Measurements from ENCODE around the gene CADM2.

CADM2 gene

DNA sequence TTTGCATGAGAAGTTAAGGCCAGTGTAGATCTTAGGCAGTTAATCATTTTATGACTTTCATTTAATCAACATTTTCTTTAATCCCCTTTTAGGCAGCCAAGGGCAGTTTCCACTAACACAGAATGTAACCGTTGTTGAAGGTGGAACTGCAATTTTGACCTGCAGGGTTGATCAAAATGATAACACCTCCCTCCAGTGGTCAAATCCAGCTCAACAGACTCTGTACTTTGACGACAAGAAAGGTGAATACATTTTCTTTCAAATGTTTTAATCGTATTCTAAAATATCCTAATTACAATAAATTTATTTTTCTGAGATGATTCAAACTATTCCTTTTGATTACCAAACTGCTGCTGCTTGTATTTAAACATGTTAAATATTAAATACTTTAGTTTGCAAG lies 843.2 kb downstream of the CADM2 start:
- no peak for DNase-seq (ENCODE audit: low read depth)

DNA sequence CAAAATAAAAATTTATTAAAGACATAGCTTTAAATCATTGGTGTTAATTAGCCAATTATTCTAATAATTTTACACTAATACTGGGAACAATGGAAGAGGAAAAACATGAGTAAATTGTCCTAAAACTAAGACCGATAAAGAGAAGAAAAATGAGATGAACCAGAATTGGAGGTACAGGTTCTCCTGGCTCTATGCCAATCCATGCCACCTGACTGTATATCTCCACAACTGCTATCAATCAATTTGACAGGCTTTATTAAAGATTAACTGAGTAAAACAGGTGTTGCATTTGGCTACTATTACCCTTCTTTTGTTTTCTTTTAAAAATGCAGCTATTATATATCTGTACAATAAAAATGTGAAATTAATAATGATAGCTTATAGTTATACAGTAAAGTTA lies 850.0 kb downstream of the CADM2 start:
- no peak for DNase-seq (ENCODE audit: low read depth)

DNA sequence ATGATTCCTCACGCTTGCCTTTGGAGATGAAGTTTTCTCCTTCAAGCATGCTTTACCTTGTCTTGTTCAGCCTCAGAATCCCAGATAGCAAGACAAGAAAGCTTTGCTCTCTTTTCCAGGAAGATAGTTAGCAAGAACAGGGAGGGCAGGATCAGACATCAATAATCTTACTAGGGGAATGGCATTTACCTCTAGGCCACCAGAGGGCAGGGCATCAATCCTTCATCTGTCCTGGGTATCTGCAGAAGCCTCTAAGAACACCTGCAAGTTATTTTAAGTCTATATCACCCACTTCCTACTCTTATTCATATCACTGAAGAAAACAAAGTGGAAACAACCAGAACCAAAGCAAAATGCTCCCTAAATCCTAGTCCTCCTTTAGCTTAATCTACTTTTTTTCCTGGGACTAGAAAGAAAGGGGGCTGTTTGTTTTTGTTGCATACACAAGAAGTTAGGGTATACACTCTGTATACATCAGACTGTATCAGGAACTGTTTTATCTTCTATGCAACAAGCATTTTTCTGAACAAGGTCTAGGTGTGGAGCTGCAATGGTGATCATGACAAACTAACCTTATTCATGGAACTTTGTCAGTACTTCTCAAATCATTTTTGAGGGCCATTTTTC lies 862.5 kb downstream of the CADM2 start:
- no peak for DNase-seq (ENCODE audit: low read depth)

GRCh38 chr3:85835857-85836440 lies 877.2 kb downstream of the CADM2 start:
- no peak for DNase-seq (ENCODE audit: low read depth)

DNA sequence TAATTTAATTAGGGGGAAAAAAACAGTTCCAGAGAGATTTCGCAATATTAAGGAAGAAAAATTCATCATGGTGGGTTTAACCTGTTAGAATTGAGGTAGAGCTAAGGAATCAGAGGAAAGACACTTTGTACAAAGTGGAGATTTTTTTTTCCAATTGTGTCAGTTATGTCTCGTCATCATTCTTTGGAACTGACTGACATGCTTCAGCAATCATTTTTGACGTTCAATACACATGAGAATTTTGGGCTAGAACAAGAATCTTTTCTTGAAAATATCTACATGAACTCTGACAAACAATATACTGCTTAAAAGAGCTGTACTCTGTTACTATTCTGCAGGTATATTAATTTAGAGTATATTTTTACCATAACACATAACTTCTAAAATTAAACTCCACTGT lies 878.6 kb downstream of the CADM2 start:
- no peak for DNase-seq (ENCODE audit: low read depth)

DNA sequence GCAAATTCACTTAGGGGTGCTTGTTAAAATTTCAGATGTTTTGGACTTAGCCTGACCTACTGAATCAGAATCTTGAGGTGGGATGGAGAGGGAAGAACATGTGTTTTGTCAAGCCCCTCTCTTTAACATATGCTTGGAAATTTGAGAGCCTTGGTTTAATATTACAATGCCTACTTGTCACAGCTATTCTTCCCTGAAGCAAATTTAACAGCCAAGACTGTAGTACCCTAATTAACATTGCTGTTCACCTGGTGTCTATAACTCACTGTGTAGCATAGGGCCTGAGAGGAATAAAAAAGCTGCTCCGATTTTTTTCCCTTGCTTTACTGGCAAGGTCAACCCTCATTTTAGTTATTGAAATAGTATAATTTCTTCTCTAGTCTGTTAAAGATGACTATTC lies 880.1 kb downstream of the CADM2 start:
- no peak for DNase-seq (ENCODE audit: low read depth)

GRCh38 chr3:85842081-85842480 lies 883.3 kb downstream of the CADM2 start:
- DNase-seq (ENCODE audit: low read depth): no peak

- no peak for DNase-seq (ENCODE audit: low read depth)
These were observed 888.2 kb downstream of the CADM2 start for GRCh38 chr3:85846940-85847339.

- no peak for DNase-seq (ENCODE audit: low read depth)
These were observed 892.3 kb downstream of the CADM2 start for GRCh38 chr3:85851071-85851470.

GRCh38 chr3:85853805-85854204 lies 895.0 kb downstream of the CADM2 start:
- DNase-seq (ENCODE audit: low read depth): no peak

- no peak for DNase-seq (ENCODE audit: low read depth)
These were observed 904.2 kb downstream of the CADM2 start for GRCh38 chr3:85862893-85863455.

DNA sequence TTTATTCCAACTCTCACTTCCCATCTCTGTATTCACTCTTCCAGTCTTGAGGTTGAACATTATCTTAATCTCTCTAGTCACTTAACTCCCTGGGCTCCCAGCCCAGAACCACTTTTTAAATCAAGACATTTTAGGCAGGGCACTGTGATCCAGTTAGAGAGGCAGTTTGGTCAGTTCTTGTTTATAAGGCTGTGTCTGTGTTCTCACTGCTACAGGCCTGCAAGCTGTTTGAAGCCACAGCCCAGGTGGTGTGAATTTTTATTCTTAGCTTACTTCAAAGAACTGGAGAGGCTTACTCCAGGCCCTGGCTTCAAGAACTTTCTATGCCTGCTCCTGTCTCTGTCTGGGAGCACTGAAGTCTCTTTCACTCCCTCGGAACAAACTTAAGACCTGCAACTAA lies 906.1 kb downstream of the CADM2 start:
- no peak for DNase-seq (ENCODE audit: low read depth)

GRCh38 chr3:85867072-85867471 lies 908.3 kb downstream of the CADM2 start:
- DNase-seq (ENCODE audit: low read depth): no peak

- no peak for DNase-seq (ENCODE audit: low read depth)
These were observed 916.8 kb downstream of the CADM2 start for GRCh38 chr3:85875589-85875988.

DNA sequence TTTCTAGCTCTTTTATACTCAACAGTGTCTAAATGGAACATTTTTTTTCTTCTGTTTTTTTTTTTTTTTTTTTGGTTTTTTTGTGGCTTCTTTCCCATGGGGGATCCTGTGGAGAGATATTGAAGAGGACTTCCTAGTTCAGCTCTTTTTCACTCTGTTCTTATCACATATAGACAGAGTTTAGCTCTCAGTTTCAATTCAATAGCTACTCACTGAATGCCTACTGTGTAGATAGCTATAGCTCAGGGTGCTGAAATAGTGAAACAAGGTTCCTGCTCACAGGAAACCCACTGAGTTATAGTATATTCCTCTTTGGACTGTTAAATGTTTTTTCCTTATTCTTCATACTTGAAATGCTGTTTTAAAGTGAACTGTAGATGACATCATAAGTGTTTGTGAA lies 918.8 kb downstream of the CADM2 start:
- no peak for DNase-seq (ENCODE audit: low read depth)

GRCh38 chr3:85881833-85882393 lies 923.1 kb downstream of the CADM2 start:
- DNase-seq (ENCODE audit: low read depth): no peak

GRCh38 chr3:85890043-85890555 lies 931.3 kb downstream of the CADM2 start:
- no peak for DNase-seq (ENCODE audit: low read depth)

DNA sequence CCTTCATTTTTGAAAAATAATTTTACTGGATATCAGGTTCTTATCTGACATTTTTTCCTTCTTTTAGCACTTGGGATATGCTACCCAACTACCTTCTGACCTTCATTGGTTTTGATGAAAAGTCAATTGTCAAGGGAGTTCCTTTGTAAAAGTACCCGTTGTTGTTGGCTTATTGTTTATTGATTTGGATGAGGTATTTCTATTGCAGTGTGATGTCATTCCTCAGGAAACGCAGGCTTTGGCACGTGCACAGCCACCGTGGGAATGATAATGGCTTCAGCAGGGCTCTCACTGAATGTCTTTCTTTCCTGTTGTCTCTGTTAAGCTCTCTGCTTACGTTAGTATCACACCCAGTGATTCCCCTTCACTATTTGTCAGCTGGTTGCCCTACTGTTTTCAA lies 944.6 kb downstream of the CADM2 start:
- DNase-seq (ENCODE audit: low read depth): no peak

DNA sequence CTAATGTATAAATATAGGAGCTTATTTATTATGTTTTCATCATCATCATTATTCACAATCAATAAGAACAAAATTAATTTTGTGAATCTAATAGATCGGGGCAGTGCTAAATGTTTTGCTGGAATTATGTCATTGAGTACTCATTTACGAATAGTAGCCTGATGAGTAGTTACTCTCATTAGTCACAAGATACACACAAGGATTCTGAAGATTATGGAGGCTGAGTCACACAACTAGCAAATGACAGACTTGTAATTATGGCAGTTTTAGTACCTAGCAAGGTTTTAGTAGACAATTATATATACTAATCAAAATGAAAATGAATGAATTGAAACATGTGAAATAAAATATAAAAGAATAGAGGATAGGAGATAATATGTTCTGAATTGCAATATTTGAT lies 954.2 kb downstream of the CADM2 start:
- no peak for DNase-seq (ENCODE audit: low read depth)

DNA sequence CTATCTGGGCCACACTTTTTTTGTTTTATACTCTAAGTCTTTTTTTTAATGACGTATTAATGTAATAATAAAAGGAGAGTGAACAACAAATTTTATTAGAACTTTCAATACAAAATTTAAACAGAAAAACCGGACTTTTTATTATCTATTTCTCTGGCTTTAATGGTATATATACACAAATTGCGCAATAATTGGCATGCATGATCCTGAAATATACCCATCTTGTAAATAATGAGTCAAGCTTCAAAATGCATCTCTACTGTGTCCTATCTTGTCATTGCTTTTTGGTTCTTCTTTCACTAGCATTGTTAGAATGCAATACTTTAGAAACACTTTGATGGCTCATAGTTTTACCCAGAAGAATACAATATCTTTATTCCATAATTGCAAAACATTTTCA lies 963.6 kb downstream of the CADM2 start:
- no peak for DNase-seq (ENCODE audit: low read depth)

- no peak for DNase-seq (ENCODE audit: low read depth)
These were observed 971.9 kb downstream of the CADM2 start for GRCh38 chr3:85930718-85931117.

DNA sequence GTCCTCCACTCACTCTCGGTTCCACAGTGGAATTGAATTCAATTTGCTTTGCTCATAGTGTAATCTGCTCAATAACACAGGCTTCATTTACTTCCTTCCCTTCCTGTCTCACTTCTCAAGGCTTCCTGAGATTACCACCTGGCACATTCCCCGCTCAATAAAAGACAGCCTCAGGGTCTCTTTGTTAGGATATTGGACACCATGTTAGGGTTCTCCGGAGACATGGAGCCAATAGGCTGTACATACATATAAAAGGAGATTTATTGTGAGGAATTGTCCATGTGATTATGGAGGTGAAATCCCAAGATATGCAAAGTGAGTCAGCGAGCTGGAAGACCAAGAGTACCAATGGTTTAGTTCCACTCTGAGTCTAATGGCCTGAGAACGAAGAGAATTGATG lies 974.5 kb downstream of the CADM2 start:
- no peak for DNase-seq (ENCODE audit: low read depth)

DNA sequence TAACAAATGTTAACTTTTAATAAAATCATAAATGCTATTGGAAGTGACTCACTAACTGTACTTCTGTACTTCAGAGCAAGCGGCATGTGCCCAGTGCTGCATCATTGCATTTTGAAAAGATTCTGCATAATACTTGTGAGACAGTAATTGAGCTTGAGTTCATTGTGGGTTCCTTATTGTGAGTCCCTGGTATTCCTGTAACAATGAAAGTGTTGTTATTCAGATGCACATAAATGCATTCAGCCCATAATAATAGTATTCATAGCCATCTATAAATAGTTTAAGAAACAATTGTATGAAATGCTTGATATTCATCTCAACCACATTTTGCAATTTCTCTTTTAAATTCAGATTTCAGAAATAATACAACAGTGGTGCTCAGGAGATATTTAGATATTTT lies 976.4 kb downstream of the CADM2 start:
- DNase-seq (ENCODE audit: low read depth): no peak

All from fibroblast of gingiva (primary cell).